CD8-positive, alpha-beta memory T cell (primary cell): ENCODE measurements around the gene ATP6V1C2. TPM values are rescaled to one million over a fixed set of nuclear protein-coding genes. Genes with fewer than 3 reads are reported as not detected.
A peak's percentile ranks its signal among the peaks of the same experiment; 100 is the strongest.
"Not testable (repeated sequence)": the region's sequence is repeated elsewhere in the genome, so short reads cannot be mapped to it uniquely, and the experiment has no call there.

Experiments used
- CTCF ChIA-PET: fragments of 350-600 bp; sonication (Branson Sonifier 250); formaldehyde crosslinking; loops from one replicate; lab custom pipeline; 2021; ENCODE audit warnings: antibody characterized with exemption; lab: Charles Lee
- POLR2A ChIA-PET: fragments of 350-600 bp; sonication (Branson Sonifier 250); formaldehyde crosslinking; loops from one replicate; lab custom pipeline; 2021; ENCODE audit warnings: antibody characterized with exemption; lab: Charles Lee
- DNase-seq, 5 donors: peaks; one replicate each; pipeline versions ENCODE4 v3.0.0 to v3.0.0-alpha.2; 2020 to 2022; ENCODE audit warnings: mixed read lengths in 1 of 5
- H3K27ac ChIP-seq: one replicate; pipeline ENCODE4 v1.7.0; 2013; ENCODE audit warnings: low read depth, mild to moderate bottlenecking, low read length, moderate library complexity
- H3K27me3 ChIP-seq: 2 replicates; pipeline ENCODE4 v1.7.0; 2013; ENCODE audit warnings: low read length, mild to moderate bottlenecking; ENCODE audit not compliant: insufficient read depth, poor library complexity, severe bottlenecking
- H3K36me3 ChIP-seq: 2 replicates; pipeline ENCODE4 v1.7.0; 2013; ENCODE audit warnings: mild to moderate bottlenecking, low read length, moderate library complexity; ENCODE audit not compliant: insufficient read depth
- H3K4me1 ChIP-seq: 2 replicates; pipeline ENCODE4 v1.7.0; 2013; ENCODE audit warnings: mild to moderate bottlenecking, low read length, moderate library complexity; ENCODE audit not compliant: insufficient read depth
- H3K4me3 ChIP-seq: 2 replicates; pipeline ENCODE4 v1.7.0; 2013; ENCODE audit warnings: mild to moderate bottlenecking, low read length
- H3K9me3 ChIP-seq: 2 replicates; pipeline ENCODE4 v1.7.0; 2013; ENCODE audit warnings: mild to moderate bottlenecking, low read length
- H3K27ac Mint-ChIP-seq, 8 donors: one replicate each; pipeline ENCODE4 v1.8.0; 2020 to 2021; ENCODE audit warnings: mixed read lengths in 8 of 8, mild to moderate bottlenecking in 6 of 8, inconsistent platforms in 3 of 8, moderate library complexity in 3 of 8
- H3K27me3 Mint-ChIP-seq, 2 donors: one replicate each; pipeline ENCODE4 v1.8.0; 2020 to 2021; ENCODE audit warnings: mixed read lengths in 2 of 2, mild to moderate bottlenecking in 1 of 2, moderate library complexity in 1 of 2
- H3K36me3 Mint-ChIP-seq, 3 donors: one replicate each; pipeline ENCODE4 v1.8.0; 2020 to 2021; ENCODE audit warnings: mixed read lengths in 3 of 3, inconsistent platforms in 1 of 3, mild to moderate bottlenecking in 1 of 3
- H3K4me1 Mint-ChIP-seq, 3 donors: one replicate each; pipeline ENCODE4 v1.8.0; 2020 to 2021; ENCODE audit warnings: mixed read lengths in 3 of 3, inconsistent platforms in 1 of 3, mild to moderate bottlenecking in 1 of 3
- H3K4me3 Mint-ChIP-seq, 7 donors: one replicate each; pipeline ENCODE4 v1.8.0; 2020 to 2021; ENCODE audit warnings: mixed read lengths in 7 of 7, mild to moderate bottlenecking in 6 of 7, moderate library complexity in 4 of 7, inconsistent platforms in 2 of 7
- H3K9me3 Mint-ChIP-seq, 5 donors: one replicate each; pipeline ENCODE4 v1.8.0; 2020 to 2022; ENCODE audit warnings: mixed read lengths in 5 of 5, mild to moderate bottlenecking in 3 of 5, moderate library complexity in 2 of 5, inconsistent platforms in 1 of 5
- polyA plus RNA-seq: library from polyadenylated mRNA; unstranded; fragments of 300-500 nt; fragmentation: Illumina TruSeq; gene quantifications from one replicate; pipeline ENCODE4 v1.2.3, GENCODE V29; 2021
- total RNA-seq, 2 experiments: library from RNA; stranded (reverse); gene quantifications; one replicate each; pipeline ENCODE4 v1.2.3, GENCODE V29; 2021

The ATP6V1C2 gene
- total and polyA plus RNA-seq, 3 experiments from 2014 or later: 0.09 to 0.24 TPM; not detected in 1

DNA sequence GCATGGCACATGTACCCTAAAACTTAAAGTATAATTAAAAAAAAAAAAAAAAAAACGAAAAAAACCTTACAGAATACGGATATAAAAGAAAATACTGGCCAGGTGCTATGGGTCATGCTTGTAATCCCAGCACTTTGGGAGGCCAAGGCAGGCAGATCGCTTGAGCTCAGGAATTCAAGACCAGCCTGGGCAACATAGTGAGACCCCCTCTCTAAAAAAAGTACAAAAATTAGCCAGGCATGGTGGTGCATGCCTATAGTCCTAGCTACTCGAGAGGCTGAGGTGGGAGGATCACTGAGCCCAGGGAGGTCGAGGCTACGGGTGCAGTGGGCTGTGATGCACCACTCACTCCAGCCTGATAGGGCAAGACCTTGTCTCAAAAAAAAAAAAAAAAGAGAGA lies 84.6 kb downstream of the ATP6V1C2 start:
- H3K4me1 ChIP-seq: peaks cover 33% of the 10 kb centered on the region
- H3K9me3 ChIP-seq, H3K9me3 Mint-ChIP-seq, H3K36me3 ChIP-seq, DNase-seq, H3K27me3 ChIP-seq, H3K27ac ChIP-seq, CTCF ChIA-PET, POLR2A ChIA-PET, H3K4me3 Mint-ChIP-seq, H3K4me3 ChIP-seq, H3K27me3 Mint-ChIP-seq: not testable (repeated sequence)
- peaks cover 54 to 68% (median 59%) of the 10 kb centered on the region in 3 donors for H3K4me1 Mint-ChIP-seq
- H3K27ac Mint-ChIP-seq: peak overlapping the region in 1 of 8 donors; percentile 49
- H3K36me3 Mint-ChIP-seq: peaks cover 0 to 30% (median 0%) of the 10 kb centered on the region in 3 donors

DNA sequence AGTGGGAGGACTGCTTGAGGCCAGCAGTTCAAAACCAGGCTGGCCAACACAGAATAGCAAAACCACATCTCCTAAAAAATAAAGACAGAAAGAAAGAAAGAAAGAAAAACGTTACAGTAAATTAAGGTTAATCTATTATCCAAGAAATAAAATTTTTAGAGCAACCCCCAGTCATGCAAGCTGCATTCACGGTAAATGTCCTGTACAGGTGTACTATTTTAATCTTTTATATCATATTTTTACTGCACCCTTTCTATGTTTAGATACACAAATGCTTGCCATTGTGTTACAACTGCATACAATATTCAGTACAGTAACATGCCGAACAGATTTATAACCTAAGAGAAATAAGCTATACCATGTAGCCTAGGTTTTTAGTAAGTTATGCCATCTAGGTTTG lies 85.1 kb downstream of the ATP6V1C2 start:
- Mint-ChIP-seq H3K27me3 (no peaks in the 10 kb centered on the region), H3K4me3 (no peak overlapping the region), H3K36me3 (peaks cover 0 to 27% (median 0%) of the 10 kb centered on the region in 3 donors), H3K9me3 (no peaks in the 10 kb centered on the region), H3K4me1 (peaks cover 60 to 69% (median 64%) of the 10 kb centered on the region in 3 donors), H3K27ac (peak overlapping the region in 2 of 8 donors; percentile 7 to 18)
- POLR2A ChIA-PET: no interaction called here
- H3K27ac ChIP-seq: no peak overlapping the region
- H3K4me3 ChIP-seq: no peak overlapping the region
- no peaks in the 10 kb centered on the region for H3K27me3 ChIP-seq
- CTCF ChIA-PET: no interaction called here
- H3K9me3 ChIP-seq: no peaks in the 10 kb centered on the region
- H3K36me3 ChIP-seq: peaks cover 2% of the 10 kb centered on the region
- no peak for DNase-seq
- H3K4me1 ChIP-seq: peaks cover 39% of the 10 kb centered on the region

DNA sequence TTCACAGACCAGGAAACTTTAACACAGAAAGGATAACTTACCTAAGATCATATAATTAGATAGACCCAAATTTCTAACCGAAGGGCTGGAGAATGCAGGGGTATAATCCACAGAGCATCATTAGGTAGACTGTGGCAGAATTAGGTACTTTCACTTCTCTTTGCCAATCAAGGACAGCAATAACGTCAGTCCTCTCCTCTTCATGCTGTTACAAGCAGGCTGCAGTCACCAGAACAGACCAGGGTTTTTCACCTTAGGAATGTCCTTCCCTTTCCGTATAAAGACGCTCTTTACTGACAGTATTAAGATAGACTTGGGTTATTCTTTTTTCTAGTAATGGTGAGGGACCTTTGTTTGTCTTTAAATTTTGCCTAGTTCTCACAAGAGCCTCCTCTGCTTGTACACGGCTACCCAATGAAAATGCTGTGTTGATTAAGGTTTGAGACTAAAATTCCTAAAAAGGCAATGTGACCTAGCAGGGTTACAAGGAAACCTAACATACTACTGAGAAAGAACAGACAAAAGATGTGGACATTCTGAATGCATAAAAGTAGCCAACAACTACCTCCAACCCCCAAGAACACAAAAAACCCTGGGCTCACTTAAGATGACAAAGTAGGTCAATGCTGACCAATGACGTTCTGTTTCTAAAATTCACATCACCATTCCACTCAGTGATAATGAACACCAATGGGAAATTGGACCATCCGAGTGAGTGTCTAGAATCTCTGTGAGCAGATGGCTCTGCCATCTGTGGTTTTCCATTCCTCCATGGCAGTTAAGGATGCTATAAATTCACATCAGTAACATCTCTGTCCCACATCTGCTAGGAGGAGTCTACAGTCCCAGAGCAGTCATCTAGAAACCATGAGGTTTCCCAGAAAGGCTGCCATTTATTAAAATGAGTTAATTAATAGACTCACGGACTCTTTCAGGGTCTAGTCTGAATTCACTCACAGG lies 89.1 kb downstream of the ATP6V1C2 start:
- Mint-ChIP-seq H3K4me1 (peaks cover 53 to 55% (median 54%) of the 10 kb centered on the region in 3 donors), H3K9me3 (no peaks in the 10 kb centered on the region), H3K27ac (peak overlapping the region; percentile 54 to 98 (median 95)), H3K4me3 (peak overlapping the region; percentile 79 to 97 (median 94)), H3K27me3 (no peaks in the 10 kb centered on the region), H3K36me3 (peaks cover 0 to 13% (median 0%) of the 10 kb centered on the region in 3 donors)
- POLR2A ChIA-PET: no interaction called here
- Histone ChIP-seq H3K27me3 (no peaks in the 10 kb centered on the region), H3K27ac (peak overlapping the region; percentile 76), H3K4me1 (peaks cover 40% of the 10 kb centered on the region), H3K4me3 (peak overlapping the region; percentile 59), H3K9me3 (no peaks in the 10 kb centered on the region), H3K36me3 (no peaks in the 10 kb centered on the region)
- no peak for DNase-seq
- CTCF ChIA-PET: no interaction called here

DNA sequence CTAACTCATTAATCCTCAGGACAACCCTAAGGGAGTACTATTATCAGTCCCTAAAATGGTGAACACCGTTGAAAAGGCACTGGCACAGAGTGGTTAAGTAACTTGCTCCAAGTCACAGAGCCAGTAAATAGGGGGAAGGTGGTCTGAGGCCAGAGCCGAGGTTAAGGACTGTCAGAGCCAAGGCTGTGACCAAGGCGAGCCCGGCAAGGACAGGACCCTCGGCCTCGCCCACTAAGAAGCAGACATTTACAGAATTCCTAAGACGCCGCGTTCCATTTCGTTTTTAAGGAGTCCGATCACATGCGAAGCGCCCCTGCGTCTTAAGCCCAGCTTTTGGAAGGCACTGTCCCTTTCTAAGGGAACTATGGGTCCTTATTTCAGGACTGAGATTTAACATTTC lies 90.1 kb downstream of the ATP6V1C2 start:
- no peak for DNase-seq
- Mint-ChIP-seq H3K27ac (peak overlapping the region; percentile 54 to 98 (median 95)), H3K9me3 (no peaks in the 10 kb centered on the region), H3K4me3 (peak overlapping the region; percentile 79 to 97 (median 94)), H3K27me3 (no peaks in the 10 kb centered on the region), H3K36me3 (peaks cover 0 to 13% (median 0%) of the 10 kb centered on the region in 3 donors), H3K4me1 (peaks cover 50 to 53% (median 51%) of the 10 kb centered on the region in 3 donors)
- no peaks in the 10 kb centered on the region for H3K9me3 ChIP-seq
- POLR2A ChIA-PET: interaction anchor here (0.7 to 0.8 kb wide), 2 partner anchors 320 to 344 kb away, joined by 3 read pairs; no protein-coding TSS in a partner anchor
- peak overlapping the region; percentile 76 for H3K27ac ChIP-seq
- H3K4me1 ChIP-seq: peaks cover 40% of the 10 kb centered on the region
- CTCF ChIA-PET: interaction anchor here (1.2 to 1.6 kb wide), 5 partner anchors 13 to 320 kb away, joined by 3 to 8 read pairs (median 4); no protein-coding TSS in a partner anchor
- H3K36me3 ChIP-seq: no peaks in the 10 kb centered on the region
- no peaks in the 10 kb centered on the region for H3K27me3 ChIP-seq
- peak overlapping the region; percentile 59 for H3K4me3 ChIP-seq

DNA sequence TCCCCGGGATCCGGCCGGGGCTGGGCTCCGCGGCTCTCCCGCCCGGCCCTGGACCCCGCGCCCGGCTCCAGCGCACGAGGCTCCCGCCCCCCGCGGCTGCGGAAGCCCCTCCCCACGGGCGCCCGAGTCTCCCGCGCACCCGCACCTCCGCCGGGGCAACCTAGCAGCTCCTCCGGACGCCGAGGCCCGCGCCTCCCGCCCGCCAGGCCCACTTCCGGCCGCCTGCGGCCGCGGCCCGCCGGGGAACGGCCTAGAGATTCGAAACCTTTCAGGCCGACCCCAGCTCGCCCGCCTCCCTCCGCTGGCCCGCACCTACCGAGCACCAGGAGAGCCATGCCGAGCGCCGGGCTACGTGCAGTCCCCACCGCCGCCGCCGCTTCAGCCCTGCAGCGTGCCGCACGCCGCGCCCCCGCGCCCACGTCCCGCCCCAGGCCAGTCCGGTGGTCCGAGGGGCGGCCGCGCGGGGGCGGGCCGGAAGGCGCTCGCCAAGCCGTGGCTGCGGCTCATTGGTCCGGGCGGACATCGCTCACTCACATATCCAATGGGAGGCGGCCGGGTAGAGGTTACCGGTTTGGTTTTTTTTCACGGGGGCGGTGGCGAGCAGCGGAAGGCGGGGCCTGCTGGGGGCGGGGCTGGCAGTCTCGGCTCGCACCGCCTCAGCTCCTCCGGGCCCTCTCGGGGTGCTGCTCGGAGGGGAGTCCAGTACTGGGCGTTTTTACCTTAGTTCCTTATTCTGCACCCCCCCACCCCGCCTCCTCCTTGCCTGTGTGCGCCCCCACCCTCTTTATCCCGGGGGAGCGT lies 91.1 kb downstream of the ATP6V1C2 start, which contains the start of gene PDIA6:
PDIA6 (minus strand) TSS at position 424 of the 801 bp plus-strand sequence; CDS start at position 335, 89 bp downstream.
- POLR2A ChIA-PET: interaction anchor here (0.6 to 1.3 kb wide), 5 partner anchors 20 to 1975 kb away, joined by 3 to 5 read pairs (median 3); partner anchors contain the start of gene KIDINS220
- DNase-seq: peak; percentile 91 to 95 (median 93)
- Mint-ChIP-seq H3K27me3 (no peaks in the 10 kb centered on the region), H3K9me3 (no peaks in the 10 kb centered on the region), H3K4me1 (peaks cover 40 to 43% (median 40%) of the 10 kb centered on the region in 3 donors), H3K36me3 (peaks cover 0 to 10% (median 0%) of the 10 kb centered on the region in 3 donors), H3K27ac (peak within 1 kb of the TSS; percentile 76 to 98 (median 93)), H3K4me3 (peak within 1 kb of the TSS; percentile 79 to 97 (median 94))
- CTCF ChIA-PET: interaction anchor here (0.9 to 1.6 kb wide), 7 partner anchors 14 to 320 kb away, joined by 3 to 8 read pairs (median 4); a partner anchor contains a TSS
- peaks cover 4% of the 10 kb centered on the region for H3K27me3 ChIP-seq
- H3K36me3 ChIP-seq: no peaks in the 10 kb centered on the region
- H3K4me1 ChIP-seq: peaks cover 32% of the 10 kb centered on the region
- H3K27ac ChIP-seq: peak within 1 kb of the TSS; percentile 76
- peak within 1 kb of the TSS; percentile 70 for H3K4me3 ChIP-seq
- H3K9me3 ChIP-seq: no peaks in the 10 kb centered on the region

DNA sequence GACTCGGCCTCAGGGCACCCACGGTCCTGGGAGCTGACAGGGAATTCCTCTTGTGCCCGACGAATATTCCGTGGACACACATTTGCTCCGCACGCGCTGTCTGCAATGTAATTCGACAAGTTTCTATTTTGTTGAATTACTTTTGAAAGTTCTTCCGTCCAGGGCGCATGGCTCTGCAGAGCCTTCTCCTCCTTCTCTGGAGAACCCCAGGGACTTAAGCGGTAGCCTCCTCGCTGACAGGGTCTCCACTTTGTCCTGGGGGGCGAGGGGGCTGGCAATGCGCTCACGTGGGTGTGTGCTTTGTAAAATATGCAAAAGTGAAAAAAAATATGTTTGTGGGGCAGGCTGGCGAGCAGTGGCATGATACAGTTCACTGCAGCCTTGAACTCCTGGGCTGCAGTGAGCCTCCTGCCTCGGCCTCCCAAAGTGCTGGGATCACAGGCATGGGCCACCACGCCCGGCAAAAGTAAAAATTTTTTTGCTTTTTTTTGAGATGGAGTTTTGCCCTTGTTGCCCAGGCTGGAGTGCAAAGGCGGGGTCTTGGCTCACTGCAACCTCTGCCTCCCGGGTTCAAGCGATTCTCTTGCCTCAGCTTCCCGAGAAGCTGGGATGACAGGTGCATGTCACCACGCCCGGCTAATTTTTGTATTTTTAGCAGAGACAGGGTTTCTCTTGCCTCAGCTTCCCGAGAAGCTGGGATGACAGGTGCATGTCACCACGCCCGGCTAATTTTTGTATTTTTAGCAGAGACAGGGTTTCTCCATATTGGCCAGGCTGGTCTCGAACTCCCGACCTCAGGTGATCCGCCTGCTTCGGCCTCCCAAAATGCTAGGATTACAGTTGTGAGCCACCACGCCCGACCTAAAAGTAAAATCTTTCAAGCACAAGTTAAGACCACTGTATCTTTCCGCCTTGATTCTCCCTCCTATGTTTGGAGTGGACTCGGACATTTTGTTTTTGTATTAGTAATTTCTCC lies 92.0 kb downstream of the ATP6V1C2 start:
- peak overlapping the region; percentile 70 for H3K4me3 ChIP-seq

More for the DNA sequence above, 92.0 kb downstream of the ATP6V1C2 start:
- not testable (repeated sequence) for H3K9me3 Mint-ChIP-seq, H3K27me3 Mint-ChIP-seq, H3K36me3 ChIP-seq, H3K9me3 ChIP-seq, DNase-seq, H3K36me3 Mint-ChIP-seq, H3K27me3 ChIP-seq
- H3K27ac ChIP-seq: peak overlapping the region; percentile 31
- Mint-ChIP-seq H3K4me1 (peaks cover 31 to 34% (median 31%) of the 10 kb centered on the region in 3 donors), H3K27ac (peak overlapping the region; percentile 65 to 91 (median 85)), H3K4me3 (peak overlapping the region; percentile 79 to 97 (median 86))
- CTCF ChIA-PET: interaction anchor here (0.9 to 2.8 kb wide), 4 partner anchors 16 to 319 kb away, joined by 3 to 11 read pairs (median 5); a partner anchor contains a TSS
- POLR2A ChIA-PET: interaction anchor here (1.3 kb wide), 1 partner anchor 316 kb away, joined by 4 read pairs; no protein-coding TSS in a partner anchor
- peaks cover 23% of the 10 kb centered on the region for H3K4me1 ChIP-seq
